GM21360 (cell line): Measurements from ENCODE around the gene TSTD2.
"Not testable (repeated sequence)": the region's sequence is repeated elsewhere in the genome, so short reads cannot be mapped to it uniquely, and the experiment has no call there.

Source experiments
- ATAC-seq: cut with Tn5 transposase; IDR thresholded peaks from one replicate; pipeline ENCODE4 v1.9.1; 2021; ENCODE audit warnings: mild to moderate bottlenecking, moderate library complexity; ENCODE audit not compliant: unreplicated experiment

The TSTD2 gene

DNA sequence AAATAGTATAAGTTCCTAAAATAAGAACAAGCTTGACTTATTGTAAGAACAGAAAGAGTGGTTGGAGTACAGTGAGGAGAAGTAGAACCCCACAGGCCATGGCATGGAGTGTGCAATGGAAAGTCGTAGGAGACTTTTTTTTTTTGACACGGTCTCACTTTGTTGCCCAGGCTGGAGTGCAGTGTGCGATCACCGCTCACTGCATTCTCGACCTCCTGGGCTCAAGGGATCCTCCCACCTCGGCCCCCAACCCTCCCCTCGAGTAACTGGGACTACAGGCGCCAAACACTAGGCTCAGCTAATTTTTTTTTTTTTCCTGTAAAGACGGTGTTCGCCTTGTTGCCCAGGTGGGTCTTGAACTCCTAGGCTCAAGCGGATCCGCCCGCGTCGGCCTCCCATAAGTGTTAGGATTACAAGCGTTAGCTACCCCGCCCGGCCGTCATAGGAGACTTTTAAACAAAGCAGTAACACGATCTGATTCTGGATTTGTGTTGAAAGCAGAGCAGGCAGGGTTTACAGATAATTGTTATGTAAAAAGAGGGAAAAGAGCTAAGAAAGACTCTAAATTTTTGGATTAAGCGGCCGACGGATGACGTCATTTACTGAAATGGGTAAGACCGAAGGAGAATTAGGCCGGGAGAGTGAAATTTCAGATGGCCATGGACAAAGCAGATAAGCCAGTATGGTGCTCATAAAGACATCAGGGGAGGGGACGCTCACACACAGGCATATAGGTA, 752 bp downstream of the TSTD2 start:
- ATAC-seq = peak; percentile 1

DNA sequence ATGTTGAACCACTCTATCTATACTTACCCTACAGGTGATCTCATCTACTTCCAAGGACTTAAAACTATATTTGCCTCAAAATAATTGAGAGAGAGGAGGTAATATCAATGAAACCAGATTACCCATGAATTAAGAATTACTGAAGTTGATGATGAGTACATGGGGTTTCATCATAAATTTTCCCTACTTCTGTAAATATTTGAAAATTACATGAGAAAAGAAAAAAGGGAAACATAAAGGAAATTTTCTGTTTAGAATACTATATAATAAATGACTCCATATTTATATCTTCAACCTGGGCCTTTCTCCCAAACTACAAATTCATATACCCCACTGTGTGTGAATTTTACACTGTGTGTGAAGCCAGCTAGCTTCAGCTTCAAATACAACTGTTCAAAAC, 2.6 kb downstream of the TSTD2 start:
- ATAC-seq = no peak

DNA sequence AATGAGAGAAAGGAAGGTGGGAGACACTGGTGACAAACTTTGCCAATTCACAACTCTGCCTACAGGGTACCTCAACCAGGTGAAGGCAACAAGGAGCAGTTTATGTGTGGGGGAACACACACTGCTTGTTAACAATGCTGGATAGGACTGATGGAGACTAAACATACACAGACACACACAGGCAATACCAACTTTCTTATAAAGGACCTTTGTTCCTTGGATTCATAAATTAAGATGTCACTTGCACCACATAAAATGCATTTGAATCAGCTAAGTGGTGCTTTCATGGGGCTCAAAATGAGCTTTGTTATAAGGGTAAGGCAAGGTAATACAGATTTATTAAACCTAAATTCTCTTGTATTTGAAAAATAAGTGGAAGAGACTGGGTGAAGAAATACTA, 4.0 kb downstream of the TSTD2 start:
- no peak for ATAC-seq

DNA sequence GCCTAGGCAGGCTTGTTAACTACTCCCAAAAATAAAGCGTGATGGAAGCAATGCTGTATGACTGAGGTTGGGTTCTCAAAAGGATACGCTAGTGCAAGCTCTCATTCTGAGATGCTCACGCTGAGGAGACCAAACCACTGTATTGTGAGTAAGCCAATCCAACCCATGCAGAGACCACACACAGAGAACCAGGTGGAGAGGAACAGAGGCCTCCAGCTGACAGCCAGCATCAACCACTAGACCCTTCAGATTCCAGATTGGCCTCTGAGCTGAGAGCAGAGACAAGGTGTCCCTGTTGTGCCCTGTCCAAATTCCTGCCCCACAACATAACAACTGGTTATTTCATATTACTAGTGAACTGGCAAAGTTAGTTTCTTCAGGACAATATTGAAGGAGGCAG, 4.5 kb downstream of the TSTD2 start:
- no peak for ATAC-seq

DNA sequence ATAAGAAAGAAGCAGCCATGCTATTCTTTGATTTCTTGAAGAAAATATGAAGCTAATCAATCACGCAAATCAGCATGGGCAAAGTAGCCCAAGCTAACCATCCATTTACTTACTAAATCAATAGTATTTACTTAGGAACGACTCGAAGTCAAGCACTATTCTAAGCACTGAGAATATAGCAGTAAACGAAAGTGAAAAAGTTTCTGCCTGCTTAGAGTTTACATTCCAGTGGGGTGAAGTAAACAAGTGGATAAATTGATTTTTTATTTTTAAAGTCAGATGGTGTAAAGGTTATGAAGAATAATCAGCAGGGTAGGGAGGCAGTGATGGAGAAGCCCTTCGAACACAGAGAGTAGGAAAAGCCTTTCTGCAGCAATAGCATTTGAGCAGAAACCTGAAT, 5.5 kb downstream of the TSTD2 start:
- no peak for ATAC-seq

DNA sequence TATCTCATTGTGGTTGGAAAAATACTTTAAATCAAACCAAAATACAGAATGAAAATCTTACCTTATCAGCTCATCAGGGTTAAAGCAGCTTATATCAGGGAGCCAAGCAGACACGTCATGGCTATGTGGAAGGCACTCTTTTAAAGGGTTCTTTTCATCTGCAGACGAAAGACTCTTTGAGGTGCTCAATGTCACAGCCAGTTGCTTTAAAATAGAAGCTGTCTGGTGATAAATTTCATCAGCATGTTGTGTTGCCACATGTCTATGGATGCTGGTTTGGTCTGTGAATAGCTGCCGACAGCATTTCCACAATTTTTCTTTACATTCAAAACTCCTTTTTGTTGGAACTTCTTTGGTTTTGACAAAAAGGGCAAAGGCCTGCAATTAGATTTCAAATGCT, 7.5 kb downstream of the TSTD2 start:
- no peak for ATAC-seq

DNA sequence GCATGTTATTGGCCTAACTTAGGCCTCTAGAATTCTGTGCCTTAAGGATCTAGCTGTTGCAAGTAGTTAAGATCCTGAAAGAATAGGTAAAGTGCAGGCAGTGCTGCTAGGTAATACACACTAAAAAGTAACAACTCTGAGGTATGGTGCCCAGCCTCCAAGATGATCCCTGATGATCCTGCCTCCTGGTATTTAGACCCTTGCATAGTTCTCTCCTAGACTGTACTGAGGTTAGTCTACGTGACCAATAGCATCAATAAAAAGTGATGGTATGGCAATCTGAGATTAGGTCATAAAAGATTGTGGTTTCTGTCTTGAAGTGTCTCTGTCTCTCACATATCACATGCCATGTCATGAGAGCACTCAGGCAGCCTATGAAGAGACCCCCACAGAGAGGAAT, 9.2 kb downstream of the TSTD2 start:
- ATAC-seq = no peak

DNA sequence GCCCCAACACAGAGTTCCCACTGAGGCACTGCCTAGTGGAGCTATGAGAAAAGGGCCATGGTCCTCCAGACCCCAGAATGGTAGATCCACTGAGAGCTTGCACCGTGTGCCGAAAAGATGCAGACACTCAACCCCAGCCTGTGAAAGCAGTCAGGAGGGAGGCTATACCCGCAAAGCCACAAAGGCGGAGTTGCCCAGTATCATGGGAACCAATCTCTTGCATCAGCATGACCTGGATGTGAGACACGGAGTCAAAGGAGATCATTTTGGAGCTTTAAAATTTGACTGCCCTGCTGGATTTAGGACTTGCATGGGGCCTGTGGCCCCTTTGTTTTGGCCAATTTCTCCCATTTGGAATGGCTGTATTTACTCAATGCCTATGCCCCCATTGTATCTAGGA, 10.7 kb downstream of the TSTD2 start:
- not testable (repeated sequence) for ATAC-seq

DNA sequence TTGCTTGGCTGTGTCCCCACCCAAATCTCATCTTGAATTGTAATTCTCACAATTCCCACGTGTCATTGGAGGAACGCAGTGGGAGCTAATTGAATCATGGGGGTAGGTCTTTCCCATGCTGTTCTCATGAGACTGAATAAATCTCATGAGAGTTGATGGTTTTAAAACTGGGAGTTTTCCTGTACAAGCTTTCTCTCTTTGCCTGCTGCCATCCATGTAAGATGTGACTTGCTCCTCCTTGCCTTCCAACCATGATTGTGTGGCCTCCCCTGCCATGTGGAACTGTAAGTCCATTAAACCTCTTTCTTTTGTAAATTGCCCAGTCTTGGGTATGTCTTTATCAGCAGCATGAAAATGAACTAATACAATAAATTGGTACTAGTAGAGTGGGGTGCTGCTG, 13.1 kb downstream of the TSTD2 start:
- not testable (repeated sequence) for ATAC-seq

DNA sequence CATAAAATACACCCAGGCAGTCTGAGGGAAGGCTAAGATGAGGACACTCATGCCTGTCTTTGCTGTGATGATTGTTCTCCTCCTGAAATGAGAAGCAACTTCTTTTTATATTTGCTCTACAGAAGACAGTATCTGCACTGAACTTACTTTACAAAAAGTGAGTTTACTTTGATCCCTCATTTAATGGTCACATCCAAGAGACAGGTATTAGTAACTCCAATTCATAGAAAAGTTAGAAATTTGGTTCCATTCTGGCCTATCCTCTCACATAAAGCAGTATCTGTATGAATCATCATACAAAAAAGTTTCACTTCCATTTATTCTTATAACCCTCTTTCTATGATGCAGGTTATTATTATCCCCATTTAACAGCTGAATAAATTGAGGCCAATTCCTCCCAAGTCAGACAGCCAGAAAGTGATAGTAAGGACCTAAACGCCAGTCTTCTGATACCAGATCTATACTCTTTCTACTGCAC, 15.2 kb downstream of the TSTD2 start:
- ATAC-seq = no peak

DNA sequence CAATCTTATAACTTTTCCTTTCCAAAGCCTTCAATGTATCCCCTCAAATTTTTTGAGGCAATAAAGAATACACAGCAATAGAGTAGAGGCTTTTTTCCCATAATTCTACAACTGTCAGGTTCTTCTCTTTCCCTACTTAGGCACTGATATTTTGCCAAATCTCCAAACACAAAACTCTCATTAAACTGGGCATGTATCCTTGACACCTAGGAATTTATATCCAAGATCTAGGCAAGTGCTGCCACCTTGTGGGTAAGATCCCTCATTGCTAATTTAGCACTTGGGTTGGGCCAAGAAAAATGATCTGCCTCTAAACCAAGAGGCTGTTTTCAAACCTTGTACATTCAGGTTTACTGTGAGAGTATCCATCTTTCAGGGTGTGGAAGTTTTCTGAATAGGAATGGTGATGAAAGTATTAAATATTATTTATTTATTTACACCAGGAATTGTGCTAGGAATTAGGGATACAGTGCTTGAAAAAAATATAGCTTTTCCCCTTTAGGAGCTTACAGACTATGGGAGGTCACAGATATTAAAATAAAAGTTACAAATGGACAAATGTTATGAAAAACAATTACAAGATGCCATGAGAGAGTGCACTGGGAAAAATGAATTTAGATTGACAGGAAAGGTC, 17.6 kb downstream of the TSTD2 start:
- no peak for ATAC-seq

DNA sequence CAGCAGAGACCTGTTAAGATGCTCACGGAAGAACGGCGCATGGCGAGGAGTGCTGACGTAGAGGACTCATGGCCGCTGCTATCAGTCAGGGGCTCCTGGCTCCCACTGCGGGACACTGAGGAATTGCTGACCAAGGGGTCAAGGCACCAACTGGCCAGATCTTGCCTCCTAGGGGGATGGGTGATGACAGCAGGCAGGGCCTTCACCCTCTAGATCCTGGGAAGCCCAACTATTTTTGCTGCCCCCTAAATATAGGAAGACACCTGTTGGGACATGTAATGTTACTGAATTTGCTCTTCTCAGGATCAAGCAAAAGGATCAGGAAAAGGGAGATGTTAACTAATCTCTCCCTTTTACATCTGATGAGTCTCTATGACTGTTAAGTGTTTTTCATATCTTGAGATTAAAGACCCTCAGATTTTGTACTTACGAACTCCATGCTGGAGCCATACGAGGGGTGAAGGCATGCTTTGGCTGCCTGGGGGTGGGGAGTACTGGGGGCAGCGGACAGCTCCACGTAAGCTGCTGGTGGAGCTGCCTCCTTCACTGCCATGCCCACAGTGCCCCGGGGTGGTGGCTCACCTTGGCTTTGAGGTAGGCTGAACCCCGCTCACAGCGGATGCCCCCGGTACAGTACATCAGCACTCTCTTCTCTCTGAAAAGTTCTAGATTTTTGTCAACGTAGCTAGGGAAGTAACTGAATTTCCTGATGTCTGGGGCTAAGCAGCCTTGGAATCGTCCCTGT, 28.1 kb downstream of the TSTD2 start:
- no peak for ATAC-seq

DNA sequence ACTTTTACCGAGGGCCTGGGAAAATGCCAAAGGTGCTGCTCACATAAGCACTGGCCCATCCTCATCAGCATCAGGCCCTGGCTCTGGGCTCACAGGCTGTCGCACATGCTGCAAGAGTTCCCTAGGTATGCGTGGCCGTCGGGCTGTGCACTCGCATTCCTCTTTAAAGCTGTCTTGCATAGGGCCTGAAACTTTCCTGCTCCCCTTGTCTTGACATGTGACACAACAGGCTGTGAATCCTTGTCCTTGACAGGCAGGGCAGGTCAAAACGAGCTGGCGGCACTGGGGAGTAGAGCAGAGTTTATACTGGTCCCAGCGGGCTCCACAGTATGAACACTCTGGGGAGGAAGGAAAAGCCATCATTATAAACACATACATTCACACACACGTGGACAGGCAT, 30.7 kb downstream of the TSTD2 start:
- ATAC-seq = no peak

DNA sequence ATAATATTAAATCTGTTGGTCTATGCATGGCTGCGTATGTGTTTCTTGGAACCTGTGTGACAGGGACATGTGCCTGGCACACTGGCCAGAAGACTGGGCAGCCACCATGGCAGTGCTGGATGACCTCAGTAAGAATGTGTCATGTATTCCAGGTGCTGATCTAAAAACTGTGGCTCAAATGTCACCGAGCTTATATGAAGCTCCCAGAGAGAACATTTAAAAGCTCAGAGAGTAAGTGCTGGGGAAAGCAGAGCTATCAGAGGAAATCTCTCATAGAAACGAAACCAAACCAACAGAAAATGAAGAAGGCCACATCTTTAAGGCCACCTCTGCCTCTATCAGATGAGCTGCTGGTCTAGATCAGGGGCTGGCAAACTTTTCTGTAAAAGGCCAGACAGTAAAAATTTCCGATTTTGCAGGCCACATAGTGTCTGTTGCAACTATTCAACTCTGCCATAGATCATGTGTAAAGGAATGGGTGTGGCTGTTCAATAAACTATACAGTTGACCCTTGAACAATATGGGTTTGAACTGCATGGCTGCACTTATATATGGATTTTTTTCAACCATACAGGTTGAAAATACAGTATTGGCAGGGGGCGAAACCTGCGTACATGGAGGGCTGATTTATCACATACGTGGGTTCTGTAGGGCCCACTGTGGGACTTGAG, 31.8 kb downstream of the TSTD2 start:
- no peak for ATAC-seq

DNA sequence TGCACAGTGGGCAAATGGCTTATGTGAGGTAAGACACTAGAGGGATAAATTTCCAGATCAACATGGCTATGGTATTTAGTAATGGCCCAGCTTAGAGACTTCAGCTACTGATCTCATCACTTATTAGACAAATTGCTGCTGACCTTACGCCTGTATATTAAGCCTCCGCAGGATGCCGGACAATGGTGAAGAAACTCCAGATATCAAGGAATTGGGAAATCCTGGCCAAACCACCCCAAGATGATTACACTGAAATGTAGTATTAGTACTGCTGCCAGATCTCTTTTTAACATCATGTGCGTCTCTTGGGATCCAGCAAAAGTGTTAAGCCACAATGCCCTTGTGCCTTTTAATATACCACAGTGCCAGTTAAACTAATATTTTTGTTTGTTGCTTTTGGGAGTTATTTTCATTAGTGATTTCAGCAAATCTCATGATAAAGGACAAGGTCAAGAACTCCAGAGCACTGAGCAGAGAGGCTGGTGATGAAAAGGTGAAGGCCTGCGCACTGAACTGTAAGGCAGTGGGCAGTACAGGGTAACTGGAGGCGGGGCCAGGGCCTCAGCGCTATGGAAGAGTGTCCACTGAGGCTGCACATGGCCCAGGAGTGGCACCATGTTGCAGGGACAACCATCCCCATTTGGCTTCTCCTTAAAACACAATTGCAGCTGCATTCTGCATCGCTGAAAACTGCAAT, 32.5 kb downstream of the TSTD2 start:
- no peak for ATAC-seq

DNA sequence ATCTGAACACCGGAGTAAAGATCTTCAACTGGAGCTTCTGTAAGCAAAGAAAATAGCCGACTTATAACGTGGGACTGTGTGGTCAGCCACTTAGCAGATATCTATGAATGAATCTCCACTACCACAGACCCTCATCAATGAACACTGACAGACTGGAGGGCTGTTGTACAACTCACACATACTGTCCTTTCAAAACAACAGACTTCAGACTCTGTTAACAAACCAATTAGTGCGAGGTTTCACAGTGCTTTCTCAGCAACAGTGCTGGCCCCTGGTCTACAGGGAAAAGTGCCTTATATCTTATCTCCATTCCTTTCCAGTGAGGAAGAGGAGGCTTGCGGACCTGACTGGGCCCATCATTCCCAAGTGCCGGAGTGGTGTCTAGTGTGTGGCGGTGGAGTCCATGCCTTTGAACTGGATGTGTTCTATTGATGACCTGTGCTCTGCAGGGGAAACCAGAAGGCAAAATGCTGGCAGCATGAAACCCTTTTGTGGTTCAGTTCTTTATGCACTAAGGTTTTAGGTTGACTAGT, 33.8 kb downstream of the TSTD2 start:
- no peak for ATAC-seq

DNA sequence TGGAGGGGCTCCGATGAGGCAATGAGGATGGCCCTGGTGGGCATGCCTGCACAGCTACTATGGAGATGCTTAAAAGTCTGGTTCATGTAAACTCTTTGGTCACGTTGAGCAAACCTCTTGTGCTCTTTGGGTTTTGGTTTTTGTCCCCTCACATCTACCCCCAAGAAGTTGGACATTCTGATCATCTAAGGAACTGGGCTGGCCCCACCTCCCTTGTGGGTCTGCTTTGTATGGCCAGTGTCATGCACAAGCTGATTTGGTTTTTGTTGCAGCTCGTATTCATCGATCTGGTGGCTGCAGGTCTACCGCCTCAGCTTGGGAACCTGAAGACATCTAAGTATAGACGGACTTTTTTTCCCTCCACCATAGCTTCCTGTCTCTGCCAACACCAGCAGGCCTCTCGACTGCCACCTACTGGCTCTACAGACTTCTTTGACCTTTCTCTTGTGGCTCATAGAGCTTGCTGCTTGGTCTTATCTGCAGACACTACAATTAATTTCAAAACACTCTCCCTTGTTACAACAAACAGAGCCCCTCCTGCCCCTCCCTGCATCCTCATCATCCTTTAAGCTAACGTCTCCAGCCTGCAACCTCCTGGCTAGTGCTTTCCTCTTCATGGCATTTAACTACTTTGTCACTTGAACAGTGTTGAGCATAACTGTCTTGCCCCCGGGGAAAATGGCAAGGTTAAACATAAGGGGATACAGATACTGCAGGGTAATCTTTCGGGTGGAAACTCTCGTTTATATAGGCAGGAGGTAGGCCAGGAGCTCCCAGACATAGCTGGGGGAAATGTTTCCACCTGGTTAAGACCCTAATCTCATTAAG, 34.5 kb downstream of the TSTD2 start:
- ATAC-seq = peak; percentile 75

DNA sequence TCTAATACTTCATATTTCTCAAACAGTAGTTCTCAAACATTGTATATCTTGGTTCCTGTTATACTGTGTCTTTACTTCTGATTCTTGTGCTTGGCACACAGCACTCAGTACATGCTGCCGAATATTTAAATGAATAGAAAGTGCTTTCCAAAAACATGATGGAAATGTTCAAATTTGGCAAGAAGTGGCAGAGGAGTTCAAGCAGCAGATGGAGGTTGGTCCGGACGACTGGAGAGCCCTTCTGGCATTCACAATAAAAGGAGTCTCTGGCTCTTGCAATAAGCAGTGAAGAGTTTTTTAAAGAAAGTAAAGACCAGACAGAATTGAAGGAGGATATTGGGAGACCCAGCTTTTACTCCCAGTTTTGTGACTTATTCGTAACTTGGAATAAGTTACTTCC, 36.3 kb downstream of the TSTD2 start:
- no peak for ATAC-seq

DNA sequence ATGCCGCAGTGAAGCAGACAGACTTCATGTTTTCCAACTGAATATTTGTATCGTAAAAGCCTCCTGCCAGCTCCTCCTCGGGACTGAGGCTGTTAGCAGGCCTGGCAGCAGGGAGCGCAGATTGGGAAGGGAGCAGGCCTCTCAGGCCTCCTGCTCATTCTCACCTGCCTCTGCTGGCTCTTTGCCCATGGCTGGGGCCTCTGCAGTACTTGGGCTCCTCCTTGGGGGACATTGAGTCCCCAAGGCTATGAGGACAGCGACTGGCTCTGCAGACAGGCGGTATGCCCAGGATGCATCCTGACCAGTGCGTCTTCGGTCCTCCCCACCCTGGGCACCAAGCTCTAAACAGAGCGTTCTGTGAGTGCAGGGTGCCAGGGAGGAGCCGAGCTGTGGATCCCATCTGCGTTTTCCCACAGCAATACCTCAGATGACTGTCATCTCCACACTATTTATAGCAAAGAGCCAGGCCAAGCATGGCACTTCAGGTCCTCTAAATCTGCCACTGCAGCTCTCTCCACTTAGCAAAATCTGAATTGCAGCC, 38.7 kb downstream of the TSTD2 start:
- no peak for ATAC-seq
